PC-9 (cell line): ENCODE measurements around the gene ATOSB. TPM values are rescaled to one million over a fixed set of nuclear protein-coding genes. Genes with fewer than 3 reads are reported as not detected.

Source experiments
- BruUV-seq: library from RNA; stranded (reverse); fragments of 400-500 nt; replicated peaks from 2 replicates; lab custom pipeline; 2021; lab: Mats Ljungman, UMichigan
- CTCF ChIA-PET: fragments of 300-600 bp; sonication (Branson Sonifier 250); formaldehyde crosslinking; loops from one replicate; lab custom pipeline; 2022; ENCODE audit warnings: antibody characterized with exemption; lab: Charles Lee
- POLR2A ChIA-PET: fragments of 300-600 bp; sonication (Branson Sonifier 250); formaldehyde crosslinking; loops from one replicate; lab custom pipeline; 2022; ENCODE audit warnings: antibody characterized with exemption; ENCODE audit not compliant: unreplicated experiment; lab: Charles Lee
- DNase-seq, 2 experiments: peaks; one replicate each; pipeline versions ENCODE4 v3.0.0 to v3.0.0-alpha.2; 2015 to 2022; ENCODE audit warnings: mixed read lengths in 1 of 2
- H2AFZ ChIP-seq: fragments of 200-600 bp; sonication (generic); 2 replicates; pipeline ENCODE4 v1.8.1; 2017; ENCODE audit warnings: antibody characterized with exemption
- H3F3A ChIP-seq: fragments of 200-600 bp; sonication (generic); 2 replicates; pipeline ENCODE4 v1.8.1; 2017; ENCODE audit warnings: antibody characterized with exemption, mild to moderate bottlenecking, low read depth; ENCODE audit not compliant: insufficient read depth
- H3K27ac ChIP-seq: fragments of 200-600 bp; sonication (generic); 2 replicates; pipeline ENCODE4 v1.6.1; 2016; ENCODE audit warnings: mixed run types
- H3K27me3 ChIP-seq: fragments of 200-600 bp; sonication (generic); 2 replicates; pipeline ENCODE4 v1.6.1; 2016; ENCODE audit warnings: low read depth, mixed run types; ENCODE audit not compliant: insufficient read depth
- H3K36me3 ChIP-seq: fragments of 200-600 bp; sonication (generic); 2 replicates; pipeline ENCODE4 v1.6.1; 2016; ENCODE audit warnings: low read depth, mixed run types
- H3K4me1 ChIP-seq: fragments of 200-600 bp; sonication (generic); replicated peaks from 2 replicates; pipeline ENCODE4 v1.6.1; 2016; ENCODE audit warnings: mixed run types; ENCODE audit not compliant: insufficient read depth
- H3K4me2 ChIP-seq: fragments of 200-600 bp; sonication (generic); 2 replicates; pipeline ENCODE4 v1.6.1; 2017; ENCODE audit warnings: mixed run types
- H3K4me3 ChIP-seq: fragments of 200-600 bp; sonication (generic); 2 replicates; pipeline ENCODE4 v1.6.1; 2016; ENCODE audit warnings: mixed run types
- H3K79me2 ChIP-seq: fragments of 200-600 bp; sonication (generic); 2 replicates; pipeline ENCODE4 v1.6.1; 2017; ENCODE audit warnings: low read depth, mixed run types
- H3K9me2 ChIP-seq: fragments of 200-600 bp; sonication (generic); 2 replicates; pipeline ENCODE4 v1.8.1; 2017; ENCODE audit warnings: mild to moderate bottlenecking; ENCODE audit not compliant: insufficient read depth
- H3K9me3 ChIP-seq: fragments of 200-600 bp; sonication (generic); 2 replicates; pipeline ENCODE4 v1.8.1; 2016; ENCODE audit warnings: low read depth; ENCODE audit not compliant: insufficient read depth
- H4K20me1 ChIP-seq: fragments of 200-600 bp; sonication (generic); 2 replicates; pipeline ENCODE4 v1.8.1; 2017; ENCODE audit not compliant: insufficient read depth
- EZH2 ChIP-seq: fragments of 200-600 bp; sonication (generic); IDR thresholded peaks from 2 replicates; pipeline ENCODE4 v1.8.0; 2017; ENCODE audit warnings: antibody characterized with exemption, low read depth
- intact Hi-C: fragments of 100-400 bp; cut with micrococcal nuclease; formaldehyde crosslinking; loops from one replicate; pipeline ENCODE4 v1.10.0; 2022; ENCODE audit not compliant: unreplicated experiment
- total RNA-seq: library from RNA; stranded (reverse); gene quantifications from 2 replicates; pipeline ENCODE4 v1.2.3, GENCODE V29; 2021
- TF ChIP-seq, protein P1 (sequence below): fragments of 200-600 bp; sonication (generic); conservative IDR thresholded peaks from 2 replicates; pipeline ENCODE4 v1.6.1; 2017; ENCODE audit warnings: mixed run types, antibody characterized with exemption, mild to moderate bottlenecking, moderate library complexity

The ATOSB gene
- total RNA-seq, 1 experiment from 2014 or later, result 10.5 TPM

GRCh38 chr9:35091536-35091935, 24.1 kb downstream of the ATOSB start:
- Histone ChIP-seq H2AFZ (no peak overlapping the region), H3K9me3 (no peaks in the 10 kb centered on the region), H3K9me2 (no peaks in the 10 kb centered on the region), H3K27me3 (no peaks in the 10 kb centered on the region), H4K20me1 (no peaks in the 10 kb centered on the region), H3K4me2 (no peak overlapping the region), H3K4me3 (no peak overlapping the region), H3K79me2 (0 out of 2 replicates have a peak, but pooled peaks cover 6% of the 10 kb centered on the region), H3K27ac (no peak overlapping the region), H3K36me3 (no peaks in the 10 kb centered on the region), H3F3A (no peaks in the 10 kb centered on the region; the same call in 1 of the 2 replicates), H3K4me1 (0 out of 2 replicates have a peak, but pooled peaks cover 3% of the 10 kb centered on the region)
- no TSS peak for BruUV-seq
- TF ChIP-seq, protein P1, sequence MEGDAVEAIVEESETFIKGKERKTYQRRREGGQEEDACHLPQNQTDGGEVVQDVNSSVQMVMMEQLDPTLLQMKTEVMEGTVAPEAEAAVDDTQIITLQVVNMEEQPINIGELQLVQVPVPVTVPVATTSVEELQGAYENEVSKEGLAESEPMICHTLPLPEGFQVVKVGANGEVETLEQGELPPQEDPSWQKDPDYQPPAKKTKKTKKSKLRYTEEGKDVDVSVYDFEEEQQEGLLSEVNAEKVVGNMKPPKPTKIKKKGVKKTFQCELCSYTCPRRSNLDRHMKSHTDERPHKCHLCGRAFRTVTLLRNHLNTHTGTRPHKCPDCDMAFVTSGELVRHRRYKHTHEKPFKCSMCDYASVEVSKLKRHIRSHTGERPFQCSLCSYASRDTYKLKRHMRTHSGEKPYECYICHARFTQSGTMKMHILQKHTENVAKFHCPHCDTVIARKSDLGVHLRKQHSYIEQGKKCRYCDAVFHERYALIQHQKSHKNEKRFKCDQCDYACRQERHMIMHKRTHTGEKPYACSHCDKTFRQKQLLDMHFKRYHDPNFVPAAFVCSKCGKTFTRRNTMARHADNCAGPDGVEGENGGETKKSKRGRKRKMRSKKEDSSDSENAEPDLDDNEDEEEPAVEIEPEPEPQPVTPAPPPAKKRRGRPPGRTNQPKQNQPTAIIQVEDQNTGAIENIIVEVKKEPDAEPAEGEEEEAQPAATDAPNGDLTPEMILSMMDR, result no peak
- no peak for TF ChIP-seq EZH2
- CTCF ChIA-PET, result no interaction called here
- DNase-seq, result no peak
- intact Hi-C loops, result no loop called here
- POLR2A ChIA-PET, result no interaction called here

DNA sequence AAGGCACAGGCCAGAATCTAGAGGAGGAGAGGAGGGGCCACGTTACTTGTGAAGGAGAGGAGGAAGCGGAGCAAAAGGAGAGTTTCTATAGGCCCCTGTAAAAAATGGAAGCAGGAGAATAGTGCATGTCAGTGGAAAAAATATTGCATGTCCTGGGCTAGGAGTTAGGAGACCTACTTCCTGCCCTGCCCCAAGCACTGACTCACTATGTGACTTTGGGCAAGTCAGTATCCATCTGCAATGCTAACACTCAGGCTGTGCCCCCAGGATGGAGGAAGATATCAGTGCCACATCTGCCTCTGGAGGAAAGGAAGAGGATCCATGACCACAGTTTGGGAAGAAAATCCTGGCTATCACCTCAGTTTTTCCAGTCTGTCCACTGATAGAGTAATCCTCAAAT, 26.2 kb downstream of the ATOSB start:
- no peak for TF ChIP-seq EZH2
- TF ChIP-seq, protein P1, result no peak
- no peaks in the 10 kb centered on the region for H3K27me3 ChIP-seq
- no peaks in the 10 kb centered on the region for H3K9me2 ChIP-seq
- H2AFZ ChIP-seq, result no peak overlapping the region
- no peak overlapping the region for H3K4me3 ChIP-seq
- no peaks in the 10 kb centered on the region for H4K20me1 ChIP-seq
- intact Hi-C loops, result no loop called here
- POLR2A ChIA-PET, result no interaction called here
- no peak for DNase-seq
- no peak overlapping the region for H3K27ac ChIP-seq
- H3K4me1 ChIP-seq, result no peaks in the 10 kb centered on the region
- no peaks in the 10 kb centered on the region for H3F3A ChIP-seq
- H3K9me3 ChIP-seq, result no peaks in the 10 kb centered on the region
- no peaks in the 10 kb centered on the region for H3K36me3 ChIP-seq
- BruUV-seq, result no TSS peak
- H3K4me2 ChIP-seq, result no peak overlapping the region
- CTCF ChIA-PET, result no interaction called here
- no peaks in the 10 kb centered on the region for H3K79me2 ChIP-seq

DNA sequence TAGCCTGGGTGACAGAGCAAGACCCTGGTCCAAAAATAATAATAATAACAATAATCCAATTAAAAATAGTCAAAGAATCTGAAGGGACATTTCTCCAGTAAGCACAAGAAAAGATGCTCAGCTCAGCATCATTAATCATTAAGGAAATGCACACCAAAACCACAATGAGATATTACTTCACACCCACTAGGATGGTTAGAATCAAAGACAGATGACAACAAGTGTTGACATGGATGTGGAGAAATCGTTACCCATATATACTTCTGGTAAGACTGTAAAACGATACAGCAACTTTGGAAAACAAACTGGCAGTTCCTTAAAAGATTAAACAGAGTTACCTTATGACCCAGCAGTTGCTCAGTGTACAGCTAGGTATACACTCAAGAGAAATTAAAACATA, 30.6 kb downstream of the ATOSB start:
- H3K27me3 ChIP-seq, result no peaks in the 10 kb centered on the region
- H3K27ac ChIP-seq, result no peak overlapping the region
- no peaks in the 10 kb centered on the region for H3K36me3 ChIP-seq
- H3K4me1 ChIP-seq, result no peaks in the 10 kb centered on the region
- no peaks in the 10 kb centered on the region for H3K9me2 ChIP-seq
- POLR2A ChIA-PET, result no interaction called here
- H3F3A ChIP-seq, result peaks cover 14% of the 10 kb centered on the region; the same call in 1 of the 2 replicates
- intact Hi-C loops, result no loop called here
- no peak for TF ChIP-seq EZH2
- TF ChIP-seq, protein P1, result no peak
- CTCF ChIA-PET, result no interaction called here
- no TSS peak for BruUV-seq
- no peak overlapping the region for H3K4me3 ChIP-seq
- no peak overlapping the region for H2AFZ ChIP-seq
- no peaks in the 10 kb centered on the region for H3K9me3 ChIP-seq
- no peak for DNase-seq
- H3K4me2 ChIP-seq, result no peak overlapping the region
- H4K20me1 ChIP-seq, result no peaks in the 10 kb centered on the region
- H3K79me2 ChIP-seq, result no peaks in the 10 kb centered on the region
